H1 (cell line): ENCODE data around the gene SMYD3. TPM values are rescaled to one million over a fixed set of nuclear protein-coding genes. Genes with fewer than 3 reads are reported as not detected.

Experiments
- CTCF ChIA-PET: fragments of 300-600 bp; sonication (Branson Sonifier 250); formaldehyde crosslinking; loops from one replicate; lab custom pipeline; 2021; ENCODE audit not compliant: partially characterized antibody; lab: Charles Lee
- POLR2A ChIA-PET: fragments of 300-600 bp; sonication (Branson Sonifier 250); formaldehyde crosslinking; loops from one replicate; lab custom pipeline; 2021; ENCODE audit warnings: inconsistent platforms; ENCODE audit not compliant: partially characterized antibody; lab: Charles Lee
- DNase-seq, 2 experiments: peaks; one replicate each; pipeline versions ENCODE4 v3.0.0 to v3.0.0-alpha.2; 2010 to 2022; ENCODE audit warnings: low spot score in 2 of 2, low read depth in 1 of 2, mixed read lengths in 1 of 2
- FAIRE-seq: peaks from 2 replicates; lab custom pipeline; 2011; peaks lifted over from hg19 to GRCh38; lab: Jason Lieb, UNC
- H2AFZ ChIP-seq: 2 replicates; pipeline ENCODE4 v1.8.1; 2012; ENCODE audit warnings: low read length, inconsistent platforms
- H2AK5ac ChIP-seq: 2 replicates; pipeline ENCODE4 v1.6.1; 2013; ENCODE audit warnings: low read depth, low read length
- H2BK120ac ChIP-seq: replicated peaks from 2 replicates; pipeline ENCODE3; 2013; ENCODE audit warnings: low read depth, low read length, inconsistent platforms
- H2BK12ac ChIP-seq: 2 replicates; pipeline ENCODE4 v1.6.1; 2013; ENCODE audit warnings: low read depth, low read length
- H2BK15ac ChIP-seq: 2 replicates; pipeline ENCODE4 v1.6.1; 2013; ENCODE audit warnings: low read length
- H2BK20ac ChIP-seq: 2 replicates; pipeline ENCODE4 v1.6.1; 2013; ENCODE audit warnings: low read length
- H2BK5ac ChIP-seq: 2 replicates; pipeline ENCODE4 v1.6.1; 2013; ENCODE audit warnings: low read depth, low read length
- H3K14ac ChIP-seq: 2 replicates; pipeline ENCODE4 v1.6.1; 2013; ENCODE audit warnings: inconsistent platforms; ENCODE audit not compliant: insufficient read length
- H3K18ac ChIP-seq: 2 replicates; pipeline ENCODE4 v1.6.1; 2013; ENCODE audit warnings: low read length; ENCODE audit errors: extremely low read depth
- H3K23ac ChIP-seq: 2 replicates; pipeline ENCODE4 v1.6.1; 2013; ENCODE audit warnings: inconsistent platforms; ENCODE audit not compliant: insufficient read length
- H3K23me2 ChIP-seq: 2 replicates; pipeline ENCODE4 v1.6.1; 2013; ENCODE audit warnings: low read depth, low read length
- H3K27ac ChIP-seq: 2 replicates; pipeline ENCODE4 v1.6.1; 2011; ENCODE audit warnings: low read depth, low read length, inconsistent platforms
- H3K27me3 ChIP-seq, 4 experiments: replicated peaks in 1 of 4; 1 replicate in 1 of 4; 2 replicates in 3 of 4; pipeline versions ENCODE4 v1.6.1 to v1.8.1; 2011 to 2013; ENCODE audit warnings: low read length in 3 of 4, mild to moderate bottlenecking in 3 of 4, inconsistent platforms in 2 of 4, mixed read lengths in 2 of 4, moderate library complexity in 1 of 4; ENCODE audit not compliant: control insufficient read depth in 3 of 4, insufficient read depth in 3 of 4; ENCODE audit errors: extremely low read depth in 1 of 4
- H3K36me3 ChIP-seq, 4 experiments: 2 replicates each; pipeline versions ENCODE4 v1.6.1 to v1.8.1; 2011 to 2013; ENCODE audit warnings: mild to moderate bottlenecking in 4 of 4, low read length in 3 of 4, moderate library complexity in 2 of 4, control low read depth in 1 of 4, inconsistent platforms in 1 of 4; ENCODE audit not compliant: insufficient read depth in 4 of 4, control insufficient read depth in 2 of 4
- H3K4ac ChIP-seq: replicated peaks from 2 replicates; pipeline ENCODE3; 2013; ENCODE audit warnings: low read length, low read depth, mixed read lengths, inconsistent platforms; ENCODE audit not compliant: insufficient read length
- H3K4me1 ChIP-seq, 4 experiments: replicated peaks in 1 of 4; 1 replicate in 1 of 4; 2 replicates in 3 of 4; pipeline versions ENCODE4 v1.6.1 to v1.8.1; 2011 to 2013; ENCODE audit warnings: low read length in 3 of 4, inconsistent platforms in 2 of 4, mixed read lengths in 1 of 4; ENCODE audit not compliant: insufficient read depth in 4 of 4, control insufficient read depth in 3 of 4
- H3K4me2 ChIP-seq, 2 experiments: 2 replicates each; pipeline versions ENCODE4 v1.6.1 to v1.8.1; 2011 to 2013; ENCODE audit warnings: low read depth in 2 of 2, low read length in 2 of 2, control low read depth in 1 of 2, inconsistent platforms in 1 of 2, mild to moderate bottlenecking in 1 of 2; ENCODE audit not compliant: insufficient read depth in 1 of 2
- H3K4me3 ChIP-seq, 4 experiments: fragments of 200-600, 300-600 bp in 1 of 4; sonication (generic), shearing (Covaris generic), sonication (Bioruptor Twin) in 1 of 4; 2 replicates each; pipeline versions ENCODE4 v1.5.1 to v1.8.1; 2011 to 2016; ENCODE audit warnings: low read length in 4 of 4, low read depth in 3 of 4, control low read depth in 2 of 4, inconsistent platforms in 2 of 4, mild to moderate bottlenecking in 2 of 4, mixed read lengths in 1 of 4, moderate library complexity in 1 of 4; ENCODE audit not compliant: insufficient read depth in 2 of 4; ENCODE audit errors: extremely low read depth in 1 of 4
- H3K56ac ChIP-seq: replicated peaks from 2 replicates; pipeline ENCODE3; 2013; ENCODE audit warnings: low read depth, mild to moderate bottlenecking, mixed read lengths, low read length, inconsistent platforms; ENCODE audit not compliant: insufficient read length
- H3K79me1 ChIP-seq: 2 replicates; pipeline ENCODE4 v1.6.1; 2013; ENCODE audit warnings: low read depth, low read length, control low read depth
- H3K79me2 ChIP-seq, 2 experiments: 2 replicates each; pipeline versions ENCODE4 v1.6.1 to v1.8.1; 2012 to 2013; ENCODE audit warnings: low read length in 2 of 2, mild to moderate bottlenecking in 2 of 2, inconsistent platforms in 1 of 2; ENCODE audit not compliant: insufficient read depth in 2 of 2, control insufficient read depth in 1 of 2
- H3K9ac ChIP-seq, 4 experiments: replicated peaks in 1 of 4; 1 replicate in 1 of 4; 2 replicates in 3 of 4; pipeline versions ENCODE4 v1.6.1 to v1.8.1; 2011 to 2013; ENCODE audit warnings: low read depth in 3 of 4, low read length in 3 of 4, control low read depth in 2 of 4, mild to moderate bottlenecking in 2 of 4, moderate library complexity in 2 of 4, inconsistent platforms in 1 of 4; ENCODE audit errors: extremely low read depth in 1 of 4
- H3K9me3 ChIP-seq, 2 experiments: 2 replicates each; pipeline versions ENCODE4 v1.6.1 to v1.8.1; 2012 to 2013; ENCODE audit warnings: mild to moderate bottlenecking in 2 of 2, moderate library complexity in 2 of 2, control low read depth in 1 of 2, inconsistent platforms in 1 of 2, low read depth in 1 of 2, low read length in 1 of 2, mixed read lengths in 1 of 2; ENCODE audit not compliant: insufficient read depth in 2 of 2
- H4K20me1 ChIP-seq, 2 experiments: replicated peaks in 1 of 2; 2 replicates each; pipeline versions ENCODE3 to v1.8.1; 2011 to 2013; ENCODE audit warnings: inconsistent platforms in 2 of 2, low read length in 2 of 2, mild to moderate bottlenecking in 1 of 2; ENCODE audit not compliant: insufficient read depth in 2 of 2, control insufficient read depth in 1 of 2
- H4K5ac ChIP-seq: 2 replicates; pipeline ENCODE4 v1.6.1; 2013; ENCODE audit warnings: low read length, low read depth, mixed read lengths, inconsistent platforms; ENCODE audit not compliant: insufficient read length
- H4K8ac ChIP-seq: 2 replicates; pipeline ENCODE4 v1.8.0; 2013; ENCODE audit warnings: mild to moderate bottlenecking, moderate library complexity, low read length, inconsistent platforms; ENCODE audit not compliant: insufficient read depth; ENCODE audit errors: extremely low read depth
- H4K91ac ChIP-seq: replicated peaks from 2 replicates; pipeline ENCODE3; 2013; ENCODE audit warnings: low read length, mixed read lengths, inconsistent platforms; ENCODE audit not compliant: insufficient read length
- BRCA1 ChIP-seq: IDR thresholded peaks from 2 replicates; pipeline ENCODE4 v1.6.1; 2012; ENCODE audit warnings: low read depth, low read length, improper control_type of control experiment
- CEBPB ChIP-seq: IDR thresholded peaks from 2 replicates; pipeline ENCODE4 v1.6.1; 2012; ENCODE audit warnings: low read depth, low read length
- EZH2 ChIP-seq: fragments of 200-600 bp; sonication (generic); IDR thresholded peaks from 2 replicates; pipeline ENCODE4 v1.7.1; 2012; ENCODE audit warnings: low read depth, mild to moderate bottlenecking, moderate library complexity, low read length, inconsistent platforms; ENCODE audit not compliant: severe bottlenecking
- KDM5A ChIP-seq: fragments of 200-600 bp; IDR thresholded peaks from 2 replicates; pipeline ENCODE4 v1.7.1; 2012; ENCODE audit warnings: mild to moderate bottlenecking, low read length, inconsistent platforms, mixed read lengths
- PHF8 ChIP-seq: fragments of 200-600 bp; sonication (generic); conservative IDR thresholded peaks from 2 replicates; pipeline ENCODE4 v1.7.1; 2012; ENCODE audit warnings: low read depth, mild to moderate bottlenecking, inconsistent platforms, low read length, moderate library complexity
- POLR2AphosphoS5 ChIP-seq: IDR thresholded peaks from 2 replicates; pipeline ENCODE4 v1.6.1; 2011; ENCODE audit warnings: low read depth, low read length
- RAD21 ChIP-seq, 2 experiments: IDR thresholded peaks in 1 of 2; conservative IDR thresholded peaks in 1 of 2; 2 replicates each; pipeline ENCODE4 v1.6.1; 2011; ENCODE audit warnings: low read depth in 2 of 2, low read length in 2 of 2, improper control_type of control experiment in 1 of 2, inconsistent platforms in 1 of 2, mild to moderate bottlenecking in 1 of 2, moderate library complexity in 1 of 2
- SAP30 ChIP-seq: fragments of 300-600 bp; sonication (generic); IDR thresholded peaks from 2 replicates; pipeline ENCODE4 v1.7.1; 2012; ENCODE audit warnings: low read length, moderate library complexity, mild to moderate bottlenecking, inconsistent platforms; ENCODE audit not compliant: insufficient read depth, insufficient replicate concordance
- SRF ChIP-seq: IDR thresholded peaks from 2 replicates; pipeline ENCODE4 v1.6.1; 2011; ENCODE audit warnings: mild to moderate bottlenecking, low read depth, low read length, moderate library complexity
- TBP ChIP-seq: IDR thresholded peaks from 2 replicates; pipeline ENCODE4 v1.6.1; 2011; ENCODE audit warnings: low read depth, low read length, improper control_type of control experiment
- TEAD4 ChIP-seq: IDR thresholded peaks from 2 replicates; pipeline ENCODE4 v1.6.1; 2012; ENCODE audit warnings: low read depth, low read length, inconsistent platforms, mixed read lengths
- USF2 ChIP-seq: IDR thresholded peaks from 2 replicates; pipeline ENCODE4 v1.6.1; 2011; ENCODE audit warnings: low read length, improper control_type of control experiment
- ZNF274 ChIP-seq: IDR thresholded peaks from 2 replicates; pipeline ENCODE4 v1.7.0; 2012; ENCODE audit warnings: low read length, borderline replicate concordance; ENCODE audit errors: extremely low read depth
- WGBS, 2 experiments: shearing (Covaris generic) in 1 of 2; methylation state at CpG; one replicate each; pipeline versions ENCODE4 v1.1.6 to v1.1.7; 2013 to 2015; ENCODE audit warnings: low lambda C conversion rate in 2 of 2, mixed read lengths in 2 of 2, inconsistent platforms in 1 of 2, low coverage in 1 of 2, missing lambda C conversion rate in 1 of 2; ENCODE audit not compliant: insufficient replicate concordance in 2 of 2, insufficient coverage in 1 of 2, insufficient read length in 1 of 2; ENCODE audit errors: extremely low coverage in 1 of 2, missing lambda C conversion rate in 1 of 2; 5-methylcytosine and 5-hydroxymethylcytosine counted together
- polyA plus RNA-seq, 7 experiments: library from polyadenylated mRNA; depleted of rRNA in 3 of 7; stranded (reverse) in 5 of 7; unstranded in 2 of 7; fragments of >200 nt in 5 of 7; fragments of 200-250 nt in 2 of 7; gene quantifications; 1 replicate in 5 of 7; 2 replicates in 1 of 7; 4 replicates in 1 of 7; pipeline versions ENCODE4 v1.2.1 to v1.2.3, GENCODE V29; 2011 to 2013; ENCODE audit warnings: missing spikeins in 2 of 7, mixed read lengths in 2 of 7
- total RNA-seq: library from RNA; stranded (reverse); fragmentation: NEBNext Ultra II Directional; extraction: Animal tissue kit (Norgen Biotek cat#: 25700); gene quantifications from 2 replicates; pipeline ENCODE4 v1.2.1, GENCODE V29; 2021

The SMYD3 gene
- total and polyA plus RNA-seq, 2 of the 8 experiments (the other 6 are each of a cell fraction or from before 2014, with no cell fraction given) = 17.3 to 25.4 TPM

GRCh38 chr1:246470585-246470984 lies 36.5 kb downstream of the SMYD3 start:
- ChIA-PET CTCF (interaction anchor here (0.6 to 1.0 kb wide), 2 partner anchors 22 to 604 kb away, joined by 3 read pairs; no protein-coding TSS in a partner anchor), POLR2A (no interaction called here)
- no peak overlapping the region for H2AFZ ChIP-seq
- no peak overlapping the region for H3K9ac ChIP-seq
- no peak overlapping the region for H2BK12ac ChIP-seq
- no peak overlapping the region for H3K4me3 ChIP-seq
- no peak overlapping the region for H3K14ac ChIP-seq
- no peak for DNase-seq
- no peaks in the 10 kb centered on the region for H3K79me2 ChIP-seq
- no peak overlapping the region for H2BK20ac ChIP-seq
- no peak for FAIRE-seq
- H2BK5ac ChIP-seq = no peak overlapping the region
- no peak overlapping the region for H2BK120ac ChIP-seq
- H3K56ac ChIP-seq = no peak overlapping the region
- H4K5ac ChIP-seq = no peak overlapping the region
- no peaks in the 10 kb centered on the region for H3K27me3 ChIP-seq
- no peak overlapping the region for H3K4ac ChIP-seq
- H2AK5ac ChIP-seq = no peak overlapping the region
- WGBS, 2 experiments = 100% methylated on average over 1 of the region's 1 CpG; no CpG with 5 or more reads in 1 of the 2 experiments
- no peak overlapping the region for H3K4me2 ChIP-seq
- H3K79me1 ChIP-seq = peaks cover 4% of the 10 kb centered on the region
- no peak overlapping the region for H2BK15ac ChIP-seq
- H3K27ac ChIP-seq = no peak overlapping the region
- no peak overlapping the region for H3K18ac ChIP-seq
- H3K4me1 ChIP-seq = no peaks in the 10 kb centered on the region
- H3K23me2 ChIP-seq = no peaks in the 10 kb centered on the region; the same call in 1 of the 2 replicates
- no peak overlapping the region for H4K8ac ChIP-seq
- no peaks in the 10 kb centered on the region for H3K36me3 ChIP-seq
- H3K9me3 ChIP-seq = no peaks in the 10 kb centered on the region
- no peak overlapping the region for H3K23ac ChIP-seq
- no peaks in the 10 kb centered on the region for H4K20me1 ChIP-seq
- no peak overlapping the region for H4K91ac ChIP-seq
- TF ChIP-seq BRCA1 = no peak
- TF ChIP-seq EZH2 = no peak
- no peak for TF ChIP-seq CEBPB
- TF ChIP-seq RAD21 (IDR thresholded peaks at IDR 0.05 in 1 of 2, conservative IDR thresholded peaks at IDR 0.05 in 1 of 2; ENCODE audit: low read depth in 2 of 2, low read length in 2 of 2) = no peak
- no peak for TF ChIP-seq ZNF274
- TF ChIP-seq TEAD4 = no peak
- TF ChIP-seq SRF = no peak
- TF ChIP-seq POLR2AphosphoS5 = no peak
- TF ChIP-seq PHF8 = no peak
- no peak for TF ChIP-seq SAP30
- no peak for TF ChIP-seq TBP
- no peak for TF ChIP-seq KDM5A
- no peak for TF ChIP-seq USF2
